GM10266 (cell line): Measurements from ENCODE around the gene ENG.
"Not testable (repeated sequence)": the region's sequence is repeated elsewhere in the genome, so short reads cannot be mapped to it uniquely, and the experiment has no call there.

Experiments
- DNase-seq: peaks from one replicate; pipeline ENCODE4 v3.0.0; 2012; ENCODE audit errors: extremely low spot score
- TF ChIP-seq, protein P1 (sequence below): IDR thresholded peaks from 2 replicates; pipeline ENCODE4 v1.5.1; 2012; ENCODE audit warnings: mild to moderate bottlenecking, low read depth; ENCODE audit not compliant: control insufficient read depth, insufficient read depth; ENCODE audit errors: missing control alignments

The ENG gene

DNA sequence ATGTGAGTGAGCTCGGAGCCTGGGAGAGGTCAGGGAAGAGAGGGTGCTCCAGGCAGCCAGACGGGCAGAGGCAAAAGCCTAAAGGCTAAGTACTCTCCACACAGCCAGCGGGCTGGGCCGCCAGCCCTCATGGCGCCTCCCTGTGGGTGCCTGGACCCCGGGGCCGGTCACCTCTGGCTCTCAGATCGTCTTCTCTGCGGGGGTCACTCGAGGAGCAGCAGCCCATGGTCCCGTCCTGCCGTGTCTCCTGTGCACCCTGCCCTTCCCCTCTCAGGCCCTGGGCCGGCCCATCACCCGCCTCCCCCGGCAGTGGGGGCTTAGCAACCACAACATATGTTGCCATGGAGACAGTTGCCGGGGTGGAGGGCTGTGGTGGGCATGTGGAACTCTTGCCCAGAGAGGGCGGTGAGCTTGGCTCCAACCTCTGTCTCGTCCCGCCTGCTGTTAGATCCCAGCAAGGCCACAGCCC is 18.8 kb upstream of the ENG start:
- DNase-seq = no peak

DNA sequence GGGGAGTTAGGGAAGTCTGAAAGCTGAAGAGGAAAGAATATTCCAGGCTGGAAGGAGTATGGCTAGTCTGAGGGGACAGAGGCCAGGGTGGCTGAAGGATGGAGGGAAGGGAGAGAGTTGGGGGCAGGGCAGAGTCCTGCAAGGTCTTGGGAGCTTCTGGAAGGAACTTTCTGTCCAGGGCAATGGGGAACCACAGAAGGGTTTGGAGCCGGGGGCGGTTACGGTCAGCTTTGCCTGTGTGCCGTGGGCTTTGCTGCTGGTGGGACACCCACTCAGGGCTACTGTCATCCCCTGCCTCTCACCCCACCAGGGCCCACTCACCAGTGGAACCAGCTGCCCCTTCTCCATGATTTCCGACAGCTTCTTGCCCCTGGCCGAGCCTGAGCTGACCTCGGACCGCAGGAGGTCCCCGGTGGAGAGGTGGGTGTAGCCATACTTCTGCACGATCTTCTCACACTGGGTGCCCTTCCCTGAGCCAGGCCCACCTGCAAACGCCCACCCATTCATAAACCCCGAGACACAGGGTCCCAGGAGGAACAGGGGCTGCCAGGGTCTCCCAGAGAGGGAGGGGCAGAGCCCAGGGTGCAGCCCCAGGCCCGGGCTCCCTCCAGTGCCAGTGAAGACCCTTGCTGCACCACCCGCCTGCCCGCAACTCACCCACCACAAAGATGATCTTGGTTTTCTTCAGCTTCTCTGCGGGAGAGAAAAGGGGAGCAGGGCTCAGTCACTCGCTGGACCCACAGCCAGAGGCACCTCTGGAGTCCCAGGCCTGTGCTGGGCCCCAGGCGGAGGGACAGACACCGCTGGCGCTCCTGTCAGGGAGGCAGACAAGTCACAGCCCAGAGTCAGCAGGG is 18.1 kb upstream of the ENG start:
- TF ChIP-seq, protein P1, sequence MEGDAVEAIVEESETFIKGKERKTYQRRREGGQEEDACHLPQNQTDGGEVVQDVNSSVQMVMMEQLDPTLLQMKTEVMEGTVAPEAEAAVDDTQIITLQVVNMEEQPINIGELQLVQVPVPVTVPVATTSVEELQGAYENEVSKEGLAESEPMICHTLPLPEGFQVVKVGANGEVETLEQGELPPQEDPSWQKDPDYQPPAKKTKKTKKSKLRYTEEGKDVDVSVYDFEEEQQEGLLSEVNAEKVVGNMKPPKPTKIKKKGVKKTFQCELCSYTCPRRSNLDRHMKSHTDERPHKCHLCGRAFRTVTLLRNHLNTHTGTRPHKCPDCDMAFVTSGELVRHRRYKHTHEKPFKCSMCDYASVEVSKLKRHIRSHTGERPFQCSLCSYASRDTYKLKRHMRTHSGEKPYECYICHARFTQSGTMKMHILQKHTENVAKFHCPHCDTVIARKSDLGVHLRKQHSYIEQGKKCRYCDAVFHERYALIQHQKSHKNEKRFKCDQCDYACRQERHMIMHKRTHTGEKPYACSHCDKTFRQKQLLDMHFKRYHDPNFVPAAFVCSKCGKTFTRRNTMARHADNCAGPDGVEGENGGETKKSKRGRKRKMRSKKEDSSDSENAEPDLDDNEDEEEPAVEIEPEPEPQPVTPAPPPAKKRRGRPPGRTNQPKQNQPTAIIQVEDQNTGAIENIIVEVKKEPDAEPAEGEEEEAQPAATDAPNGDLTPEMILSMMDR = no peak
- no peak for DNase-seq

More for the DNA sequence above, 18.8 kb upstream of the ENG start:
- TF ChIP-seq, protein P1 = no peak

DNA sequence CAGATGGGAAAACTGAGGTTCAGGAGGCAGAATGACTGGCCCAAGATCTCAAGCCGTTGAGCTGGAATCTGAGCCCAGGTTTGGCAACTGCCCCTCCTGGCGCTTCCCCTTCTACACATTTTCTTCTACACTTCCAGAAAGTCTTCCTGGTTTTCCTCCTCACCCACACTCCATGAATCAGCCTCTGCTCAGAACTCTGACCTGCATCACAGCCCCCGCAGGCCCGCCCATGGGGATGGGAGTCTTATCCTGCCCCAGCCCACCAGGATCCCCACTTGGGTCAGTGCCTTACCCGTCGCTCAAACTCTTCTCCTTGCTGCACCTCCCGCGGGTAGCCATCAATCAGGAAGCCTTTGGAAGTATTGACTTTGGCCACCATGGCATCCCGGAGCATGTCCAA is 17.1 kb upstream of the ENG start:
- TF ChIP-seq, protein P1 = no peak
- no peak for DNase-seq

DNA sequence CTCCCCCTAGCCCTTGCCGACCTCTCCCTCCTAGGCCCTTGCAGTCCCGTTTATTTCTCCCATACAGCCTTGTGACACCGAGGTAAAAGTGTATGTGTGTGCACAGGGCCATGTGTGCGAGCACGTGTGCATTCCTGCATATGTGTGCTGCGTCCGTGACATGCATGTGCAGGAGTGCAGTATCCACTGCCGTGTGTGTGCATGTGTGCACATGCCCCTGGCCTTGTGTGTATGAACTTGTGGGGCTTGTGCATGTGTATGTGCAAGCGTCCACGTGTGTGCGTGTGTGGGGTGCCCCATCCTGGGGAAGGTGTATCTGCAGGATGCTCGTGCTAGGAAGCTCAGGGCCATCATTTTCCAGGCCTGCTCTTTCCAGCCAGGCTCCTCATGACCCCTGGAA is 16.4 kb upstream of the ENG start:
- DNase-seq = no peak
- TF ChIP-seq, protein P1 = no peak

DNA sequence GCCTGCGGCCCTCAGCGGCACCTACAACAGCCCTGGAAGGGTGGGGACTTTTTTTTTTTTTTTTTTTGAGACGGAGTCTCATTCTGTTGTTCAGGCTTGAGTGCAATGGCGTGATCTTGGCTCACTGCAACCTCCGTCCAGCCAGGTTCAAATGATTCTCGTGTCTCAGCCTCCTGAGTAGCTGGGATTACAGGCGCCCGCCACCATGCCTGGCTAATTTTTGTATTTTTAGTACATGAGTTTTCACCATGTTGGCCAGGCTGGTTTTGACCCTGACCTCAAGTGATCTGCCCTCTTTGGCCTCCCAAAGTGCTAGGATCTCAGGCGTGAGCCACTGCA is 15.7 kb upstream of the ENG start:
- DNase-seq = not testable (repeated sequence)

DNA sequence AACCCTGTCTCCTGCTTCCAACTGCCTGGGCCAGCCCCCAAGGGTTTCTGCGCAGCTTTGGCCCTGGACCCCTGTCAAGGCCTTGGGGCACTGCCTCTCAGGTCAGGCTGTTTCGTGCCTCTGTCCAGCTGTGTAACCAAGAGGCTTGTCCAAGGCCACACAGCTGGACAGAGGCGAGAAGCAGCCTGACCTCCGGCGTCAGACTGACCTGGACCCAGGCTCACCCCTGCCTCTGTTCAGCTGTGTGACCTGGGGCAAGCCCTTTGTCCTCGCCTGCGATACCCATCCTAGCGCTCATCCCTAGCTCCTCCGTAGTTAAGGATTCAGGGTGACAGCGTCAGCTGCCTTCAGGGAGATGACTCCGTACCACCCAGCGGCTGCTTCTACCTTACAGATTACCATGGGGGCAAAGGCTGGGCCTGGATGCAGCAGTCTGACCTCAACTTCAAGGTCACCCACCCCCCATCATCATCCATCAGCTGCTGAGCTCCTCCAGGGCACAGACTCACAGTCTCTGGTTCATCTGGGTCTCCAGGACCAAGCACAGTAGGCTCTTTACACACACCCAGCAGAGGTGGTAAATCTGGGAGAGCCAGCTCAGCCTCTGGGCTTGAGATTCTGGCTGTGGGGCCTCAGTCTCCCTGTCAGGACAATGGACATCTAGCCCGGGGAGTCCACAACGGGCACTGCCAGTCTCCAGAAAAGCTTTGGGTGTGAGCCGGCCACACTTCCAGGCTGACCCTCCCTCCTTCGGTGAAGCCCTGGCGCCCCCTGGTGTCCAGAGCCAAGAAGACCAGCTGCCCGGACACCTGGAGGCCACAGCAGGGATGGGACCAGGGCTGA is 15.1 kb upstream of the ENG start:
- peak; percentile 95 for DNase-seq
- TF ChIP-seq, protein P1 = peak; percentile 97

DNA sequence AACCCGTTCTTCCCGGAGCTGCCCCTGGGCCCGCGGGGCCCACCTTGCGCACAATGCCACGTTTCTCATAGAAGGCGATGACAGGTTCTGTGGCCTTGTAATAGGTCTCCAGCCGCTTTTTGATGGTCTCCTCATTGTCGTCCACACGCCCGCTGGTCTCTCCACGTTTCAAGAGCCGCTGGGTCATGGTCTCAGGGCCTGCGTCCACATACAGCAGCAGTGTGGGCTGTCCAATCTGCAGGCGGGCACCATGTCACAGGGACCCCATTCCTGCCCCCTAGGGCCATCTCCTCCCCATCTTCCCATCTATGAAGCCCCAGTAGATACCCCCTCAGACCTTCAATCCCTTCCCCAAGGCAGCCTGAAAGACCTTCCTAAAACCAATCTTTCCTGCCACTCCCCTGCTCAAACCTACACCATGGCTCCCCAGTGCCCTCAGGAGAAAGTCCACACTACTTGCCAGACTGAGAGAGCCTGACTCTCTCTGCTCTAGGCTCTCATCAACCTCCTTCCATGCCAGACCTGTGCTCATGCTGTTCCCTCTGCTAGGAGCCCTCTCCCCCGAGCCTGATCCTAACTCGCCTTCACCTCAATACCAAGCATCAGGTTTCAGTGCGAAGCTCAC is 13.9 kb upstream of the ENG start:
- TF ChIP-seq, protein P1 = no peak
- DNase-seq = no peak
